ENCODE data around the gene LMO2.
"Not testable (repeated sequence)": the region's sequence is repeated elsewhere in the genome, so short reads cannot be mapped to it uniquely, and the experiment has no call there.

The LMO2 gene

GRCh38 chr11:33860926-33861325 is 30.9 kb downstream of the LMO2 start:
- DNase-seq: no peak

GRCh38 chr11:33859306-33859705 is 32.6 kb downstream of the LMO2 start:
- no peak for DNase-seq

GRCh38 chr11:33857933-33858371 is 33.9 kb downstream of the LMO2 start:
- peak; percentile 22 to 58 (median 44) for DNase-seq

- no peak for DNase-seq
Measured at GRCh38 chr11:33855500-33855899, 36.4 kb downstream of the LMO2 start.

GRCh38 chr11:33848717-33849390 is 43.0 kb downstream of the LMO2 start:
- DNase-seq: no peak

GRCh38 chr11:33847251-33847650 is 44.6 kb downstream of the LMO2 start:
- no peak for DNase-seq

- no peak for DNase-seq
Measured at GRCh38 chr11:33844236-33844635, 47.6 kb downstream of the LMO2 start.

GRCh38 chr11:33843018-33843417 is 48.9 kb downstream of the LMO2 start:
- DNase-seq: no peak

- no peak for DNase-seq
Measured at GRCh38 chr11:33842236-33842915, 49.5 kb downstream of the LMO2 start.

GRCh38 chr11:33838234-33838633 is 53.6 kb downstream of the LMO2 start:
- DNase-seq: not testable (repeated sequence)

- not testable (repeated sequence) for DNase-seq
Measured at GRCh38 chr11:33837334-33837733, 54.5 kb downstream of the LMO2 start.

GRCh38 chr11:33835143-33835878 is 56.6 kb downstream of the LMO2 start:
- no peak for DNase-seq

GRCh38 chr11:33832676-33833075 is 59.2 kb downstream of the LMO2 start:
- no peak for DNase-seq

- no peak for DNase-seq
Measured at GRCh38 chr11:33830903-33831648, 60.8 kb downstream of the LMO2 start.

GRCh38 chr11:33829430-33830141 is 62.3 kb downstream of the LMO2 start:
- DNase-seq: peak in 3 of 5 donors; percentile 28 to 49 (median 38)

- no peak for DNase-seq
Measured at GRCh38 chr11:33828604-33829429, 63.1 kb downstream of the LMO2 start.

GRCh38 chr11:33827206-33827605 is 64.7 kb downstream of the LMO2 start:
- no peak for DNase-seq

GRCh38 chr11:33825854-33826560 is 65.9 kb downstream of the LMO2 start:
- DNase-seq: no peak

- DNase-seq: not testable (repeated sequence)
Measured at GRCh38 chr11:33822981-33823380, 68.9 kb downstream of the LMO2 start.

GRCh38 chr11:33819278-33820035 is 72.4 kb downstream of the LMO2 start:
- DNase-seq: no peak

Measured in T-helper 1 cell (primary cell).